GM18511 (cell line): ENCODE results near the gene TMEM144.
"Not testable (repeated sequence)": the region's sequence is repeated elsewhere in the genome, so short reads cannot be mapped to it uniquely, and the experiment has no call there.

Experiments
- ATAC-seq: cut with Tn5 transposase; IDR thresholded peaks from one replicate; pipeline ENCODE4 v1.9.1; 2021; ENCODE audit warnings: mild to moderate bottlenecking, moderate library complexity; ENCODE audit not compliant: unreplicated experiment

TMEM144 gene

GRCh38 chr4:158234671-158235070 is 24.4 kb downstream of the TMEM144 start:
- ATAC-seq: no peak

GRCh38 chr4:158236304-158237030 is 26.2 kb downstream of the TMEM144 start:
- no peak for ATAC-seq

GRCh38 chr4:158238575-158238974 is 28.3 kb downstream of the TMEM144 start:
- ATAC-seq: no peak

- ATAC-seq: no peak
These were observed 28.9 kb downstream of the TMEM144 start for GRCh38 chr4:158239196-158239595.

GRCh38 chr4:158243071-158243470 is 32.8 kb downstream of the TMEM144 start:
- ATAC-seq: no peak

GRCh38 chr4:158250321-158250720 is 40.0 kb downstream of the TMEM144 start:
- ATAC-seq: no peak

- peak; percentile 79 for ATAC-seq
These were observed 43.2 kb downstream of the TMEM144 start for GRCh38 chr4:158253350-158253980.

GRCh38 chr4:158254292-158254691 is 44.0 kb downstream of the TMEM144 start:
- ATAC-seq: no peak

- peak; percentile 72 for ATAC-seq
These were observed 45.5 kb downstream of the TMEM144 start for GRCh38 chr4:158255727-158256324.

- ATAC-seq: peak; percentile 56
These were observed 49.8 kb downstream of the TMEM144 start for GRCh38 chr4:158259955-158260575.

GRCh38 chr4:158261480-158261879 is 51.2 kb downstream of the TMEM144 start:
- ATAC-seq: no peak

- ATAC-seq: no peak
These were observed 58.3 kb downstream of the TMEM144 start for GRCh38 chr4:158268553-158268952.

- ATAC-seq: no peak
These were observed 64.3 kb downstream of the TMEM144 start for GRCh38 chr4:158274636-158275035.

- no peak for ATAC-seq
These were observed 67.3 kb downstream of the TMEM144 start for GRCh38 chr4:158277558-158277957.

- ATAC-seq: not testable (repeated sequence)
These were observed 68.8 kb downstream of the TMEM144 start for GRCh38 chr4:158279052-158279451.

- no peak for ATAC-seq
These were observed 70.6 kb downstream of the TMEM144 start for GRCh38 chr4:158280856-158281255.

GRCh38 chr4:158282252-158282651 is 72.0 kb downstream of the TMEM144 start:
- ATAC-seq: no peak

GRCh38 chr4:158285429-158286216 is 75.3 kb downstream of the TMEM144 start:
- no peak for ATAC-seq

GRCh38 chr4:158290912-158291311 is 80.6 kb downstream of the TMEM144 start:
- ATAC-seq: no peak

- ATAC-seq: no peak
These were observed 81.2 kb downstream of the TMEM144 start for GRCh38 chr4:158291334-158292055.
